K562 (cell line): ENCODE results near the gene SPAG17. TPM values are rescaled to one million over a fixed set of nuclear protein-coding genes. Genes with fewer than 3 reads are reported as not detected.

Experiments used
- ATAC-seq: fragments of 200-7000 bp; cut with Tn5 transposase; 3 replicates; pipeline ENCODE4 v1.9.1; 2020; ENCODE audit warnings: moderate library complexity
- BruUV-seq: library from RNA; stranded (reverse); fragments of 400-500 nt; replicated peaks from 2 replicates; lab custom pipeline; 2021; lab: Mats Ljungman, UMichigan
- CTCF ChIA-PET: fragments of 300-600 bp; formaldehyde crosslinking; extraction: SDS; loops from one replicate; lab custom pipeline; 2021; ENCODE audit warnings: low intra/inter-chr PET ratio; lab: Yijun Ruan, JAX
- POLR2A ChIA-PET: fragments of 300-600, 350-650 bp; sonication (Branson Sonifier 250); formaldehyde crosslinking; extraction: SDS; loops from one replicate; lab custom pipeline; 2021; ENCODE audit warnings: antibody characterized with exemption, inconsistent platforms; lab: Yijun Ruan, JAX
- DNase-seq, 4 experiments: peaks; one replicate each; pipeline versions ENCODE4 v3.0.0 to v3.0.0-alpha.2; 2011 to 2018; ENCODE audit warnings: low spot score in 3 of 4, mixed read lengths in 3 of 4; ENCODE audit errors: extremely low read depth in 1 of 4
- FAIRE-seq: peaks from 2 replicates; lab custom pipeline; 2011; peaks lifted over from hg19 to GRCh38; lab: Jason Lieb, UNC
- H2AFZ ChIP-seq: 2 replicates; pipeline ENCODE4 v1.6.0; 2011; ENCODE audit warnings: low read depth, low read length, control low read depth, inconsistent platforms
- H3K27ac ChIP-seq: fragments of 200-600 bp; 3 replicates; pipeline ENCODE4 v1.8.0; 2011; ENCODE audit warnings: low read depth, mild to moderate bottlenecking, control low read depth, inconsistent platforms, low read length, moderate library complexity, mixed read lengths; ENCODE audit errors: extremely low read depth
- H3K27me3 ChIP-seq, 2 experiments: fragments of 300-600 bp in 1 of 2; 2 replicates in 1 of 2; 3 replicates in 1 of 2; pipeline versions ENCODE4 v1.6.0 to v1.8.0; 2011; ENCODE audit warnings: inconsistent platforms in 2 of 2, low read length in 2 of 2, mild to moderate bottlenecking in 1 of 2, mixed read lengths in 1 of 2, moderate library complexity in 1 of 2; ENCODE audit not compliant: control insufficient read depth in 2 of 2, insufficient read depth in 2 of 2
- H3K36me3 ChIP-seq: fragments of 300-600 bp; 3 replicates; pipeline ENCODE4 v1.8.0; 2011; ENCODE audit warnings: mild to moderate bottlenecking, low read length, inconsistent platforms; ENCODE audit not compliant: control insufficient read depth, insufficient read depth
- H3K4me1 ChIP-seq, 2 experiments: fragments of 200-600 bp in 1 of 2; replicated peaks in 1 of 2; 2 replicates in 1 of 2; 3 replicates in 1 of 2; pipeline versions ENCODE4 v1.5.1 to v1.8.0; 2011; ENCODE audit warnings: inconsistent platforms in 2 of 2, low read length in 2 of 2, mild to moderate bottlenecking in 1 of 2, mixed read lengths in 1 of 2, moderate library complexity in 1 of 2; ENCODE audit not compliant: control insufficient read depth in 2 of 2, insufficient read depth in 2 of 2
- H3K4me2 ChIP-seq: 2 replicates; pipeline ENCODE4 v1.6.1; 2011; ENCODE audit warnings: low read length, control low read depth, inconsistent platforms, mixed read lengths; ENCODE audit not compliant: insufficient read depth
- H3K4me3 ChIP-seq: fragments of 200-600 bp; sonication (generic), shearing (Covaris generic); 2 replicates; pipeline ENCODE4 v1.5.1; 2016; ENCODE audit warnings: control low read depth, inconsistent platforms
- H3K79me2 ChIP-seq: fragments of 200-600 bp; 3 replicates; pipeline ENCODE4 v1.8.0; 2011; ENCODE audit warnings: low read length, inconsistent platforms; ENCODE audit not compliant: control insufficient read depth, insufficient read depth
- H3K9ac ChIP-seq, 2 experiments: 2 replicates each; pipeline versions ENCODE4 v1.6.0 to v1.6.1; 2011; ENCODE audit warnings: low read depth in 2 of 2, low read length in 2 of 2, control low read depth in 1 of 2, inconsistent platforms in 1 of 2, mild to moderate bottlenecking in 1 of 2, mixed read lengths in 1 of 2; ENCODE audit not compliant: insufficient read depth in 1 of 2
- H3K9me1 ChIP-seq: one replicate; pipeline ENCODE4 v1.6.0; 2011; ENCODE audit warnings: inconsistent platforms, mild to moderate bottlenecking, low read length, moderate library complexity; ENCODE audit not compliant: control insufficient read depth, insufficient read depth
- H3K9me3 ChIP-seq: replicated peaks from 2 replicates; pipeline ENCODE4 v1.5.1; 2011; ENCODE audit warnings: low read depth, low read length, inconsistent platforms; ENCODE audit not compliant: control insufficient read depth, insufficient read depth
- H4K20me1 ChIP-seq: replicated peaks from 2 replicates; pipeline ENCODE4 v1.6.1; 2011; ENCODE audit warnings: low read length, inconsistent platforms, mixed read lengths; ENCODE audit not compliant: control insufficient read depth, insufficient read depth
- BDP1 ChIP-seq: IDR thresholded peaks from 3 replicates; pipeline ENCODE4 v1.6.1; 2011; ENCODE audit not compliant: insufficient read length, insufficient read depth
- CEBPG ChIP-seq, 3 experiments: fragments of 200-800 bp in 1 of 3; sonication (Bioruptor generic) in 1 of 3; sonication (generic) in 1 of 3; formaldehyde crosslinking in 1 of 3; IDR thresholded peaks in 2 of 3; conservative IDR thresholded peaks in 1 of 3; 2 replicates each; pipeline versions ENCODE4 v1.6.1 to v1.8.0; 2016 to 2022; ENCODE audit warnings: missing compliant biosample characterization in 2 of 3, missing genetic modification characterization in 2 of 3, mild to moderate bottlenecking in 1 of 3, missing genetic modification reagents in 1 of 3
- HDGF ChIP-seq: fragments of 450-650 bp; IDR thresholded peaks from 2 replicates; pipeline ENCODE4 v1.6.1; 2016
- SMC3 ChIP-seq: conservative IDR thresholded peaks from 2 replicates; pipeline ENCODE4 v1.6.1; 2011; ENCODE audit warnings: low read depth, low read length, improper control_type of control experiment; ENCODE audit not compliant: insufficient read depth
- TAF7 ChIP-seq: fragments of 450-650 bp; IDR thresholded peaks from 2 replicates; pipeline ENCODE4 v1.6.1; 2016; ENCODE audit warnings: missing genetic modification characterization, missing compliant biosample characterization
- TCF3 ChIP-seq: sonication (generic); formaldehyde crosslinking; IDR thresholded peaks from 2 replicates; pipeline ENCODE4 v1.4.0; 2020; ENCODE audit warnings: mild to moderate bottlenecking, missing genetic modification reagents
- XRCC3 ChIP-seq: fragments of 450-650 bp; IDR thresholded peaks from 2 replicates; pipeline ENCODE4 v1.6.1; 2017; ENCODE audit warnings: mild to moderate bottlenecking, moderate library complexity
- WGBS: fragments of 100-300 bp; shearing (Covaris generic); methylation state at CpG from one replicate; pipeline ENCODE4 v1.1.6; 2016; ENCODE audit warnings: low coverage, mixed read lengths; ENCODE audit not compliant: insufficient coverage; ENCODE audit errors: missing lambda C conversion rate; 5-methylcytosine and 5-hydroxymethylcytosine counted together
- in situ Hi-C: fragments of 300-500 bp; cut with MboI; formaldehyde crosslinking; loops from 4 replicates; pipeline ENCODE4 v1.15.0; 2018; ENCODE audit warnings: inconsistent platforms, mixed read lengths
- intact Hi-C: fragments of 100-400 bp; cut with micrococcal nuclease; formaldehyde crosslinking; loops from 2 replicates; pipeline ENCODE4 v1.14.2; 2022
- polyA plus RNA-seq, 8 experiments: library from polyadenylated mRNA; depleted of rRNA in 4 of 8; stranded (reverse) in 5 of 8; unstranded in 3 of 8; fragments of >200 nt; fragmentation: Nextera tagmentation in 2 of 8; fragmentation: Illumina TruSeq in 1 of 8; extraction: Ambion mirVana in 2 of 8; extraction: Trizol in 1 of 8; gene quantifications; 2 replicates each; pipeline versions ENCODE4 v1.2.1 to v1.2.3, GENCODE V29; 2011 to 2014; ENCODE audit warnings: inconsistent platforms in 1 of 8, missing spikeins in 1 of 8
- total RNA-seq, 7 experiments: library from RNA; depleted of rRNA in 6 of 7; stranded (reverse); fragments of >200 nt in 6 of 7; fragmentation: Illumina TruSeq in 2 of 7; extraction: Trizol in 2 of 7; gene quantifications; 2 replicates each; pipeline versions ENCODE4 v1.2.1 to v1.2.3, GENCODE V29; 2011 to 2021; ENCODE audit warnings: low replicate concordance in 1 of 7
- TF ChIP-seq, protein P1 (sequence below): fragments of 250-450 bp; sonication (Bioruptor Pico); IDR thresholded peaks from 2 replicates; pipeline ENCODE4 v1.5.0; 2020; ENCODE audit warnings: mild to moderate bottlenecking
- TF ChIP-seq, protein P2 (sequence below): fragments of 450-650 bp; formaldehyde crosslinking; IDR thresholded peaks from 2 replicates; pipeline ENCODE4 v1.4.0; 2022; ENCODE audit warnings: missing genetic modification characterization

SPAG17 gene
- total and polyA plus RNA-seq, 9 of the 15 experiments (the other 6 are each of a cell fraction or from before 2014, with no cell fraction given) = 0.07 to 2.1 (median 1.5) TPM

DNA sequence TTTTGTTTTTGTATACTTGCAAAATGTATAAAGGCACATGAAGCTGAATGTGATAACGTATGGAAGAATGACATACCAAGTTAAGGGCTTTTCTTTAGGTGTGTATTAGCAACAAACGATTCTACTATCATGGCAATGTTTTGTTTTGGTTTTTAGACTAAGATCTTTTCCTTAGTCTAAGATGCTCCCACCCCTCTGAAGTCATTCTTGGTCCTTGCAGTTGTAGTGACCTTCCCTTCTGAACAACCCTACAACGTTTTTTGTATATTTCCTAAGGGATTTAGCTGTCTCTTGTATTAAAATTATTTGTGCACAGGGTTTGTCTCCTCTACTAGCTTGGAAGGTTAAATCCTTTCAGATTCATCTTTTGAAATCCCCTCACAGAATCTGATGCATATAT, 61.0 kb downstream of the SPAG17 start:
- no peaks in the 10 kb centered on the region; a peak in 2 of 5 replicates for H3K27me3 ChIP-seq
- no peaks in the 10 kb centered on the region for H3K79me2 ChIP-seq
- BruUV-seq = no TSS peak
- ATAC-seq = no peak
- intact Hi-C loops = no loop called here
- no peak overlapping the region for H2AFZ ChIP-seq
- no peak for DNase-seq
- no peaks in the 10 kb centered on the region for H3K4me1 ChIP-seq
- no peak for FAIRE-seq
- no peaks in the 10 kb centered on the region for H3K9me1 ChIP-seq
- H3K4me2 ChIP-seq = no peak overlapping the region
- in situ Hi-C loops = no loop called here
- 0% methylated on average over 3 of the region's 3 CpGs for WGBS
- H3K27ac ChIP-seq = no peak overlapping the region
- no peak overlapping the region for H3K9ac ChIP-seq
- no peak for TF ChIP-seq CEBPG (CRISPR knock-in tag; IDR thresholded peaks at IDR 0.05)
- TF ChIP-seq CEBPG (tag; conservative IDR thresholded peaks at IDR 0.05 in 1 of 2, IDR thresholded peaks at IDR 0.05 in 1 of 2) = no peak
- no peak for TF ChIP-seq HDGF
- no peak for TF ChIP-seq BDP1
- TF ChIP-seq, protein P1, sequence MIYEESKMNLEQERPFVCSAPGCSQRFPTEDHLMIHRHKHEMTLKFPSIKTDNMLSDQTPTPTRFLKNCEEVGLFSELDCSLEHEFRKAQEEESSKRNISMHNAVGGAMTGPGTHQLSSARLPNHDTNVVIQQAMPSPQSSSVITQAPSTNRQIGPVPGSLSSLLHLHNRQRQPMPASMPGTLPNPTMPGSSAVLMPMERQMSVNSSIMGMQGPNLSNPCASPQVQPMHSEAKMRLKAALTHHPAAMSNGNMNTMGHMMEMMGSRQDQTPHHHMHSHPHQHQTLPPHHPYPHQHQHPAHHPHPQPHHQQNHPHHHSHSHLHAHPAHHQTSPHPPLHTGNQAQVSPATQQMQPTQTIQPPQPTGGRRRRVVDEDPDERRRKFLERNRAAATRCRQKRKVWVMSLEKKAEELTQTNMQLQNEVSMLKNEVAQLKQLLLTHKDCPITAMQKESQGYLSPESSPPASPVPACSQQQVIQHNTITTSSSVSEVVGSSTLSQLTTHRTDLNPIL (CRISPR knock-in tag) = no peak
- no peak for TF ChIP-seq SMC3
- TF ChIP-seq, protein P2, sequence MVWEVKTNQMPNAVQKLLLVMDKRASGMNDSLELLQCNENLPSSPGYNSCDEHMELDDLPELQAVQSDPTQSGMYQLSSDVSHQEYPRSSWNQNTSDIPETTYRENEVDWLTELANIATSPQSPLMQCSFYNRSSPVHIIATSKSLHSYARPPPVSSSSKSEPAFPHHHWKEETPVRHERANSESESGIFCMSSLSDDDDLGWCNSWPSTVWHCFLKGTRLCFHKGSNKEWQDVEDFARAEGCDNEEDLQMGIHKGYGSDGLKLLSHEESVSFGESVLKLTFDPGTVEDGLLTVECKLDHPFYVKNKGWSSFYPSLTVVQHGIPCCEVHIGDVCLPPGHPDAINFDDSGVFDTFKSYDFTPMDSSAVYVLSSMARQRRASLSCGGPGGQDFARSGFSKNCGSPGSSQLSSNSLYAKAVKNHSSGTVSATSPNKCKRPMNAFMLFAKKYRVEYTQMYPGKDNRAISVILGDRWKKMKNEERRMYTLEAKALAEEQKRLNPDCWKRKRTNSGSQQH (CRISPR knock-in tag) = no peak
- TF ChIP-seq TAF7 (tag) = no peak
- no peak for TF ChIP-seq TCF3 (CRISPR knock-in tag)
- no peak for TF ChIP-seq XRCC3
- H4K20me1 ChIP-seq = no peaks in the 10 kb centered on the region
- CTCF ChIA-PET = no interaction called here
- H3K9me3 ChIP-seq = no peaks in the 10 kb centered on the region
- H3K36me3 ChIP-seq = no peaks in the 10 kb centered on the region
- POLR2A ChIA-PET = interaction anchor here (0.6 to 1.2 kb wide), 2 partner anchors 14 to 993 kb away, joined by 3 to 4 read pairs; no protein-coding TSS in a partner anchor
- no peak overlapping the region for H3K4me3 ChIP-seq
